DLD1 (cell line): ENCODE measurements around the gene MCUR1.
"Not testable (repeated sequence)": the region's sequence is repeated elsewhere in the genome, so short reads cannot be mapped to it uniquely, and the experiment has no call there.

Experiments used
- in situ Hi-C: cut with HindIII; loops from 2 replicates; pipeline ENCODE4 v1.10.0; 2017; ENCODE audit warnings: low sequenced_read_pairs

Gene MCUR1

GRCh38 chr6:13780162-13780561, 34.2 kb downstream of the MCUR1 start:
- in situ Hi-C loops = not testable (repeated sequence)

- in situ Hi-C loops = no loop called here
These were observed 36.3 kb downstream of the MCUR1 start for GRCh38 chr6:13778028-13778427.

- in situ Hi-C loops = no loop called here
These were observed 37.8 kb downstream of the MCUR1 start for GRCh38 chr6:13776602-13777001.

GRCh38 chr6:13775466-13775865, 38.9 kb downstream of the MCUR1 start:
- in situ Hi-C loops = not testable (repeated sequence)

- in situ Hi-C loops = not testable (repeated sequence)
These were observed 41.9 kb downstream of the MCUR1 start for GRCh38 chr6:13772358-13773030.

GRCh38 chr6:13769655-13770053, 44.7 kb downstream of the MCUR1 start:
- in situ Hi-C loops = no loop called here

GRCh38 chr6:13769034-13769654, 45.2 kb downstream of the MCUR1 start:
- in situ Hi-C loops = no loop called here

GRCh38 chr6:13767121-13767808, 47.1 kb downstream of the MCUR1 start:
- in situ Hi-C loops = no loop called here

GRCh38 chr6:13766201-13766634, 48.1 kb downstream of the MCUR1 start:
- in situ Hi-C loops = no loop called here

- in situ Hi-C loops = no loop called here
These were observed 48.8 kb downstream of the MCUR1 start for GRCh38 chr6:13765570-13765969.

GRCh38 chr6:13764996-13765395, 49.4 kb downstream of the MCUR1 start:
- in situ Hi-C loops = no loop called here

GRCh38 chr6:13763740-13764381, 50.5 kb downstream of the MCUR1 start:
- in situ Hi-C loops = no loop called here

GRCh38 chr6:13762611-13763441, 51.5 kb downstream of the MCUR1 start:
- in situ Hi-C loops = no loop called here

- in situ Hi-C loops = no loop called here
These were observed 52.9 kb downstream of the MCUR1 start for GRCh38 chr6:13761361-13762036.

GRCh38 chr6:13760307-13761304, 53.8 kb downstream of the MCUR1 start:
- in situ Hi-C loops = no loop called here

- in situ Hi-C loops = no loop called here
These were observed 55.3 kb downstream of the MCUR1 start for GRCh38 chr6:13759025-13759424.

GRCh38 chr6:13754644-13755043, 59.7 kb downstream of the MCUR1 start:
- in situ Hi-C loops = no loop called here

- in situ Hi-C loops = no loop called here
These were observed 70.6 kb downstream of the MCUR1 start for GRCh38 chr6:13743736-13744127.
